B cell (primary cell): Measurements from ENCODE around the gene LIPC. TPM values are rescaled to one million over a fixed set of nuclear protein-coding genes. Genes with fewer than 3 reads are reported as not detected.

ENCODE experiments used
- ATAC-seq: fragments of 200-7000 bp; cut with Tn5 transposase; one replicate; pipeline ENCODE4 v1.10.0; 2021; ENCODE audit warnings: low read depth, mild to moderate bottlenecking, moderate number of reproducible peaks, moderate library complexity
- CTCF ChIA-PET: fragments of 350-600 bp; sonication (Branson Sonifier 250); formaldehyde crosslinking; loops from one replicate; lab custom pipeline; 2021; ENCODE audit warnings: antibody characterized with exemption, inconsistent platforms; lab: Charles Lee
- POLR2A ChIA-PET: fragments of 350-600 bp; sonication (Branson Sonifier 250); formaldehyde crosslinking; loops from one replicate; lab custom pipeline; 2021; ENCODE audit warnings: antibody characterized with exemption; lab: Charles Lee
- DNase-seq: peaks from one replicate; pipeline ENCODE4 v3.0.0; 2013
- H2AFZ ChIP-seq: 2 replicates; pipeline ENCODE4 v1.6.1; 2012; ENCODE audit warnings: mild to moderate bottlenecking, low read depth, low read length; ENCODE audit not compliant: insufficient read depth, poor library complexity, severe bottlenecking
- H3K27ac ChIP-seq, 2 donors: 1 replicate in 1 of 2; 2 replicates in 1 of 2; pipeline ENCODE4 v1.5.1; 2012 to 2013; ENCODE audit warnings: low read length in 2 of 2, mild to moderate bottlenecking in 2 of 2, moderate library complexity in 1 of 2
- H3K27me3 ChIP-seq, 4 experiments: fragments of 200-600 bp in 1 of 4; sonication (generic) in 1 of 4; replicated peaks in 1 of 4; 1 replicate in 2 of 4; 2 replicates in 2 of 4; pipeline versions ENCODE4 v1.6.1 to v1.7.0; 2013 to 2016; ENCODE audit warnings: low read length in 3 of 4, mild to moderate bottlenecking in 2 of 4, mixed read lengths in 1 of 4, moderate library complexity in 1 of 4; ENCODE audit not compliant: insufficient read depth in 4 of 4, control insufficient read depth in 3 of 4; ENCODE audit errors: control extremely low read depth in 1 of 4
- H3K36me3 ChIP-seq, 2 experiments: replicated peaks in 1 of 2; 1 replicate in 1 of 2; 2 replicates in 1 of 2; pipeline versions ENCODE4 v1.6.1 to v1.7.1; 2013; ENCODE audit warnings: low read length in 1 of 2; ENCODE audit not compliant: insufficient read depth in 2 of 2, control insufficient read depth in 1 of 2; ENCODE audit errors: control extremely low read depth in 1 of 2, extremely low read depth in 1 of 2
- H3K4me1 ChIP-seq, 2 donors: fragments of 200-600 bp in 1 of 2; sonication (generic) in 1 of 2; 1 replicate in 1 of 2; 2 replicates in 1 of 2; pipeline versions ENCODE4 v1.5.1 to v1.6.1; 2013 to 2017; ENCODE audit warnings: low read length in 2 of 2; ENCODE audit not compliant: control insufficient read depth in 2 of 2, insufficient read depth in 2 of 2
- H3K4me2 ChIP-seq: replicated peaks from 2 replicates; pipeline ENCODE3; 2012; ENCODE audit warnings: mild to moderate bottlenecking, low read depth, low read length; ENCODE audit not compliant: poor library complexity, severe bottlenecking
- H3K4me3 ChIP-seq, 5 experiments: fragments of 200-600 bp in 1 of 5; sonication (generic) in 1 of 5; 1 replicate in 3 of 5; 2 replicates in 2 of 5; pipeline versions ENCODE4 v1.5.1 to v1.7.0; 2011 to 2016; ENCODE audit warnings: low read length in 4 of 5, mild to moderate bottlenecking in 4 of 5, low read depth in 2 of 5, control low read depth in 1 of 5, moderate library complexity in 1 of 5; ENCODE audit not compliant: insufficient read depth in 1 of 5; ENCODE audit errors: control extremely low read depth in 1 of 5, extremely low read depth in 1 of 5
- H3K79me2 ChIP-seq: fragments of 200-600 bp; sonication (generic); one replicate; pipeline ENCODE4 v1.6.0; 2016; ENCODE audit warnings: low read length; ENCODE audit not compliant: control insufficient read depth, insufficient read depth
- H3K9ac ChIP-seq: fragments of 200-600 bp; sonication (generic); 2 replicates; pipeline ENCODE4 v1.6.1; 2017; ENCODE audit warnings: mild to moderate bottlenecking, low read length, moderate library complexity
- H3K9me3 ChIP-seq, 3 donors: one replicate each; pipeline versions ENCODE4 v1.6.1 to v1.7.1; 2013; ENCODE audit warnings: low read length in 2 of 3; ENCODE audit not compliant: control insufficient read depth in 2 of 3, insufficient read depth in 1 of 3; ENCODE audit errors: control extremely low read depth in 1 of 3
- H4K20me1 ChIP-seq: 2 replicates; pipeline ENCODE4 v1.6.0; 2012; ENCODE audit warnings: mild to moderate bottlenecking, low read length; ENCODE audit not compliant: insufficient read depth, control insufficient read depth, poor library complexity, severe bottlenecking
- H3K27ac Mint-ChIP-seq: one replicate; pipeline ENCODE4 v1.8.0; 2021; ENCODE audit warnings: mixed read lengths
- H3K27me3 Mint-ChIP-seq: one replicate; pipeline ENCODE4 v1.8.0; 2021; ENCODE audit warnings: mixed read lengths
- H3K4me1 Mint-ChIP-seq: one replicate; pipeline ENCODE4 v1.8.0; 2021; ENCODE audit warnings: mixed read lengths
- H3K4me3 Mint-ChIP-seq: one replicate; pipeline ENCODE4 v1.8.0; 2021; ENCODE audit warnings: mixed read lengths
- H3K9me3 Mint-ChIP-seq: one replicate; pipeline ENCODE4 v1.8.0; 2022; ENCODE audit warnings: mixed read lengths; ENCODE audit not compliant: insufficient read depth
- EZH2 ChIP-seq: IDR thresholded peaks from 2 replicates; pipeline ENCODE4 v1.6.1; 2012; ENCODE audit warnings: borderline replicate concordance, low read depth, mild to moderate bottlenecking, moderate library complexity, low read length; ENCODE audit not compliant: insufficient read depth, poor library complexity, severe bottlenecking
- WGBS: methylation state at CpG from one replicate; pipeline ENCODE4 v1.1.5; 2013; ENCODE audit warnings: missing lambda C conversion rate; ENCODE audit not compliant: insufficient coverage; 5-methylcytosine and 5-hydroxymethylcytosine counted together
- intact Hi-C: fragments of 100-400 bp; cut with micrococcal nuclease; formaldehyde crosslinking; loops from one replicate; pipeline ENCODE4 v1.10.0; 2022
- polyA plus RNA-seq: library from polyadenylated mRNA; depleted of rRNA; stranded (reverse); fragments of >200 nt; gene quantifications from 2 replicates; pipeline ENCODE4 v1.2.3, GENCODE V29; 2012
- total RNA-seq, 2 donors: library from RNA; stranded (reverse); fragments of 120-200 nt in 1 of 2; gene quantifications; 1 replicate in 1 of 2; 2 replicates in 1 of 2; pipeline versions ENCODE4 v1.2.3 to v1.2.4, GENCODE V29; 2013 to 2022
- TF ChIP-seq, protein P1 (sequence below): fragments of 200-600 bp; IDR thresholded peaks from one replicate; pipeline ENCODE4 v1.8.0; 2022; ENCODE audit warnings: antibody characterized with exemption, mild to moderate bottlenecking

The LIPC gene
- total and polyA plus RNA-seq, 2 donors (not counting 1 experiment from before 2014, with no cell fraction given): not detected

DNA sequence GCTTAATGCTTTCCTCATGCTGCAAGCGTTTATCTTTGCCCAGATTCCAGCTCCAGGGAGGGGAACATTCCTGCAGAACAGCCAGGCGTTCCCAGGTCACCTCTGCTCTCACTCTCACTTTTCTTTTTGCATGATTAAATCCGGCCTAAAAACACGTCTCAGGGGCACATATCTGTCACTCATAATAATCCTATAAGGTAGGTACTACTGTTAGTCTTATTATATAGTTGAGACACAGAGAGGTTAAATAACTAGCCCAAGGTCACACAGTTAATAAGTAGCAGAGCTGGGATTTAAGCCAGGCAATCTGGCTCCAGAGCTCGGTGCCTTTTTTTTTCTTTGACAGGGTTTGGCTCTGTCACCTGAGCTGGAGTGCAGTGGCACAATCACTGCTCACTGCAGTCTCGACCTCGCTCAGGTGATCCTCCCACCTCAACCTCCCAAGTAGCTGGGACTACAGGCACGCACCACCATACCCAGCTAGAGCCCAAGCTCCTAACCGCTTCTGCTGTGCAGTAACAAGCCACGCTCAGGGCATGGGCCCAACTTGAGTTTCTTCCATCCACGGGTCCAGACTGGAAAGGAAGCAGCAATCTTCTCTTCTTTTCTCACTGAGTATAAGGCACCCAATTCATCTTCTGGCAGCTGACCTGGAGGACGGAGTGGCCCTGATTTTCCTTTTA lies 96.5 kb downstream of the LIPC start:
- no peak overlapping the region for H3K27ac ChIP-seq
- H3K27me3 Mint-ChIP-seq: peaks cover 18% of the 10 kb centered on the region
- no peak overlapping the region for H3K4me2 ChIP-seq
- no peak for TF ChIP-seq EZH2
- TF ChIP-seq, protein P1, sequence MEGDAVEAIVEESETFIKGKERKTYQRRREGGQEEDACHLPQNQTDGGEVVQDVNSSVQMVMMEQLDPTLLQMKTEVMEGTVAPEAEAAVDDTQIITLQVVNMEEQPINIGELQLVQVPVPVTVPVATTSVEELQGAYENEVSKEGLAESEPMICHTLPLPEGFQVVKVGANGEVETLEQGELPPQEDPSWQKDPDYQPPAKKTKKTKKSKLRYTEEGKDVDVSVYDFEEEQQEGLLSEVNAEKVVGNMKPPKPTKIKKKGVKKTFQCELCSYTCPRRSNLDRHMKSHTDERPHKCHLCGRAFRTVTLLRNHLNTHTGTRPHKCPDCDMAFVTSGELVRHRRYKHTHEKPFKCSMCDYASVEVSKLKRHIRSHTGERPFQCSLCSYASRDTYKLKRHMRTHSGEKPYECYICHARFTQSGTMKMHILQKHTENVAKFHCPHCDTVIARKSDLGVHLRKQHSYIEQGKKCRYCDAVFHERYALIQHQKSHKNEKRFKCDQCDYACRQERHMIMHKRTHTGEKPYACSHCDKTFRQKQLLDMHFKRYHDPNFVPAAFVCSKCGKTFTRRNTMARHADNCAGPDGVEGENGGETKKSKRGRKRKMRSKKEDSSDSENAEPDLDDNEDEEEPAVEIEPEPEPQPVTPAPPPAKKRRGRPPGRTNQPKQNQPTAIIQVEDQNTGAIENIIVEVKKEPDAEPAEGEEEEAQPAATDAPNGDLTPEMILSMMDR: no peak
- H3K27me3 ChIP-seq: peaks cover 0 to 2% (median 0%) of the 10 kb centered on the region in 4 experiments
- no peaks in the 10 kb centered on the region for H3K36me3 ChIP-seq
- CTCF ChIA-PET: no interaction called here
- no peak overlapping the region for H2AFZ ChIP-seq
- no peaks in the 10 kb centered on the region for H3K4me1 ChIP-seq
- H3K9me3 Mint-ChIP-seq: no peaks in the 10 kb centered on the region
- no peaks in the 10 kb centered on the region for H3K9me3 ChIP-seq
- H3K4me3 ChIP-seq: no peak overlapping the region
- no peak overlapping the region for H3K4me3 Mint-ChIP-seq
- no peaks in the 10 kb centered on the region for H3K4me1 Mint-ChIP-seq
- H3K9ac ChIP-seq: no peak overlapping the region
- DNase-seq (no peak), ATAC-seq (no peak)
- H4K20me1 ChIP-seq: no peaks in the 10 kb centered on the region
- H3K27ac Mint-ChIP-seq: no peak overlapping the region
- intact Hi-C loops: no loop called here
- H3K79me2 ChIP-seq: no peaks in the 10 kb centered on the region
- over 99% methylated on average over 9 of the region's 12 CpGs for WGBS
- POLR2A ChIA-PET: no interaction called here

DNA sequence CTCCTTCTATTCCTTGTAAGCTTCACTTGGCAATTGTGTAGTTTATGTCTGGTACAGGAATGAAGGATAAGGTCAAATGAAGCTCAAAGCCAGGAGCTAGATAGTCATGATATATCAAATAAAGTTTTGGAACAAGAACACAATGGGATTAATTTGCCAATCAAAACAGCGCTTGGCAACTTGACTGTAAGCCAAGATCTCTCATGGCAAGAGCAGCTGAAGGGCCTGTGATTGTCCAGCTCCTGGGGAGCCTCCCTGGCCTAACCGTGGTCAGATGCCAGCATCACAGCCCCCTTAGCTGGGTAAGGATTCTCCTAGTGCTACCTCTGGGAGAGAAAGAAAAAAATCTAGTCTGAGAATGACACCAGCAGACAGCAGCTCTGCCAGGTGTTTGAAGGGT lies 97.2 kb downstream of the LIPC start:
- no peak overlapping the region for H3K4me3 ChIP-seq
- no peak overlapping the region for H3K27ac Mint-ChIP-seq

More for the DNA sequence above, 97.2 kb downstream of the LIPC start:
- ChIA-PET POLR2A (no interaction called here), CTCF (no interaction called here)
- H3K4me2 ChIP-seq: no peak overlapping the region
- H4K20me1 ChIP-seq: no peaks in the 10 kb centered on the region
- ATAC-seq: no peak
- H3K79me2 ChIP-seq: no peaks in the 10 kb centered on the region
- no peaks in the 10 kb centered on the region for H3K36me3 ChIP-seq
- no peak overlapping the region for H2AFZ ChIP-seq
- intact Hi-C loops: no loop called here
- TF ChIP-seq EZH2: no peak
- TF ChIP-seq, protein P1: no peak
- no peak for DNase-seq
- Mint-ChIP-seq H3K27me3 (peaks cover 16% of the 10 kb centered on the region), H3K4me3 (no peak overlapping the region), H3K4me1 (no peaks in the 10 kb centered on the region), H3K9me3 (no peaks in the 10 kb centered on the region)
- no peak overlapping the region for H3K27ac ChIP-seq
- no peaks in the 10 kb centered on the region for H3K9me3 ChIP-seq
- WGBS: 100% methylated on average over 2 of the region's 2 CpGs
- no peak overlapping the region for H3K9ac ChIP-seq
- H3K27me3 ChIP-seq: peaks cover 0 to 2% (median 0%) of the 10 kb centered on the region in 4 experiments
- no peaks in the 10 kb centered on the region for H3K4me1 ChIP-seq
